Endothelial cell of hepatic sinusoid (primary cell): Measurements from ENCODE around the gene CAMK2G.
"Not testable (repeated sequence)": the region's sequence is repeated elsewhere in the genome, so short reads cannot be mapped to it uniquely, and the experiment has no call there.

ENCODE experiments used
- in situ Hi-C: cut with HindIII; loops from 2 replicates; pipeline ENCODE4 v1.10.0; 2017; ENCODE audit warnings: low sequenced_read_pairs

CAMK2G gene

GRCh38 chr10:73874267-73875138 is at the start of gene CAMK2G:
TSS of gene CAMK2G (minus strand) at chr10:73874555. CDS start at chr10:73874461, 94 bp downstream.
- in situ Hi-C loops: loop anchor here (25.0 kb wide), 1 partner anchor 238 kb away; no protein-coding TSS in a partner anchor

- in situ Hi-C loops: no loop called here
These were observed 48.4 kb upstream of the CAMK2G start for GRCh38 chr10:73922864-73923133.

GRCh38 chr10:73922007-73922863 is 47.9 kb upstream of the CAMK2G start:
- in situ Hi-C loops: no loop called here

- in situ Hi-C loops: no loop called here
These were observed 45.7 kb upstream of the CAMK2G start for GRCh38 chr10:73920089-73920488.

- in situ Hi-C loops: not testable (repeated sequence)
These were observed 45.1 kb upstream of the CAMK2G start for GRCh38 chr10:73919481-73919880.

- in situ Hi-C loops: no loop called here
These were observed 43.4 kb upstream of the CAMK2G start for GRCh38 chr10:73917566-73918305.

- in situ Hi-C loops: no loop called here
These were observed 42.6 kb upstream of the CAMK2G start for GRCh38 chr10:73916761-73917470.

- in situ Hi-C loops: no loop called here
These were observed 41.0 kb upstream of the CAMK2G start for GRCh38 chr10:73915206-73915851.

GRCh38 chr10:73914036-73914435 is 39.7 kb upstream of the CAMK2G start:
- in situ Hi-C loops: no loop called here

GRCh38 chr10:73911553-73912004 is 37.2 kb upstream of the CAMK2G start:
- in situ Hi-C loops: no loop called here

- in situ Hi-C loops: no loop called here
These were observed 36.6 kb upstream of the CAMK2G start, which contains the start of gene PLAU for GRCh38 chr10:73910764-73911552. TSS of gene PLAU (plus strand) at chr10:73911132. CDS start at chr10:73911556, 424 bp downstream.

GRCh38 chr10:73910401-73910763 is 36.0 kb upstream of the CAMK2G start:
- in situ Hi-C loops: no loop called here

GRCh38 chr10:73909540-73910115 is 35.3 kb upstream of the CAMK2G start:
- in situ Hi-C loops: no loop called here

- in situ Hi-C loops: no loop called here
These were observed 34.6 kb upstream of the CAMK2G start for GRCh38 chr10:73908853-73909539.

GRCh38 chr10:73907841-73908517 is 33.6 kb upstream of the CAMK2G start:
- in situ Hi-C loops: no loop called here

GRCh38 chr10:73906524-73907447 is 32.4 kb upstream of the CAMK2G start:
- in situ Hi-C loops: no loop called here
